Smooth muscle cell (in vitro differentiated cells): Measurements from ENCODE around the gene PPP1R3G. TPM values are rescaled to one million over a fixed set of nuclear protein-coding genes. Genes with fewer than 3 reads are reported as not detected.

Source experiments
- DNase-seq: peaks from one replicate; lab custom pipeline; 2025; ENCODE audit not compliant: unreplicated experiment; lab: John Stamatoyannopoulos, UW
- H2AFZ ChIP-seq: fragments of 200-600 bp; sonication (generic); 2 replicates; pipeline ENCODE4 v1.6.0; 2016; ENCODE audit warnings: antibody characterized with exemption, low read depth, mild to moderate bottlenecking
- H3F3A ChIP-seq: fragments of 200-600 bp; sonication (generic); 2 replicates; pipeline ENCODE4 v1.6.0; 2017; ENCODE audit warnings: antibody characterized with exemption, low read depth
- H3K27ac ChIP-seq: fragments of 200-600 bp; sonication (generic); 2 replicates; pipeline ENCODE4 v1.5.1; 2016; ENCODE audit warnings: low read depth, mild to moderate bottlenecking
- H3K27me3 ChIP-seq: fragments of 200-600 bp; sonication (generic); 2 replicates; pipeline ENCODE4 v1.6.1; 2016; ENCODE audit warnings: low read depth, mild to moderate bottlenecking
- H3K36me3 ChIP-seq: fragments of 200-600 bp; sonication (generic); 2 replicates; pipeline ENCODE4 v1.5.1; 2016; ENCODE audit warnings: low read depth
- H3K4me1 ChIP-seq: fragments of 200-600 bp; sonication (generic); 2 replicates; pipeline ENCODE4 v1.5.1; 2016; ENCODE audit warnings: low read depth
- H3K4me2 ChIP-seq: fragments of 200-600 bp; sonication (generic); 2 replicates; pipeline ENCODE4 v1.6.0; 2016; ENCODE audit warnings: mild to moderate bottlenecking
- H3K4me3 ChIP-seq: fragments of 200-600 bp; sonication (generic); 2 replicates; pipeline ENCODE4 v1.5.1; 2016; ENCODE audit warnings: mild to moderate bottlenecking
- H3K79me2 ChIP-seq: fragments of 200-600 bp; sonication (generic); 2 replicates; pipeline ENCODE4 v1.6.0; 2016; ENCODE audit warnings: low read depth, mild to moderate bottlenecking
- H3K9ac ChIP-seq: fragments of 200-600 bp; sonication (generic); 2 replicates; pipeline ENCODE4 v1.6.0; 2016; ENCODE audit warnings: low read depth
- H3K9me3 ChIP-seq: fragments of 200-600 bp; sonication (generic); replicated peaks from 2 replicates; pipeline ENCODE4 v1.5.1; 2016; ENCODE audit warnings: low read depth
- H4K20me1 ChIP-seq: fragments of 200-600 bp; sonication (generic); 2 replicates; pipeline ENCODE4 v1.6.0; 2016; ENCODE audit warnings: low read depth
- WGBS: methylation state at CpG from one replicate; pipeline ENCODE4 v1.1.7; 2016; ENCODE audit warnings: low lambda C conversion rate; 5-methylcytosine and 5-hydroxymethylcytosine counted together
- polyA plus RNA-seq: library from polyadenylated mRNA; unstranded; fragments of >200 nt; fragmentation: Nextera tagmentation; extraction: Ambion mirVana; gene quantifications from 2 replicates; pipeline ENCODE4 v1.2.1, GENCODE V29; 2016
- total RNA-seq: library from RNA; depleted of rRNA; stranded (reverse); fragments of >200 nt; gene quantifications from 2 replicates; pipeline ENCODE4 v1.2.3, GENCODE V29; 2014
- TF ChIP-seq, protein P1 (sequence below): fragments of 200-600 bp; sonication (generic); IDR thresholded peaks from 2 replicates; pipeline ENCODE4 v1.5.1; 2017; ENCODE audit warnings: borderline replicate concordance, mild to moderate bottlenecking, antibody characterized with exemption; ENCODE audit not compliant: insufficient read depth, poor library complexity, severe bottlenecking

Gene PPP1R3G
- total and polyA plus RNA-seq, 2 experiments from 2014 or later: 0.63 to 1.4 TPM

DNA sequence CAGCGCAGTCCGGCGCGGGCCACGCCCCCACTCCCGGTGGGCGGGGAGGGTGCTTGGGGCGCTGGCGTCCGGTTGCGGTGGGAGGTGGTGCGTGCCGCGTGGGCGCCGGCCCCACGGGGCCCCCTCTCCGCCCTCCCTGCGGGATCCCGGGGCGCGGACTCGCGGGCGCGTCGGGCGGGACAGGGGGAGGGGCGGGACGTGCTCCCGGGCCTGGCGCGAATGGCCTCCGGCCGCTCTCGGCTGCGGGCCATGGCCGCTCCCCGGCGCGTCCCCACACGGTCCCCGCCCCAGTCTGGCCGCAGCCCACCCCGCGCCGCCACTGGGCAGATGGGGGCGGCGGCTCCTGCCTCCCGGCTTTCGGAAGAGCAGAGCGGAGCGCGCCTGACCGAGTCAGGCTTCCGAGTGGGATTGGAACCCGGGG, 771 bp upstream of the PPP1R3G start:
- 4% methylated on average over 14 of the region's 57 CpGs for WGBS
- Histone ChIP-seq H3K4me3 (peak overlapping the region; percentile 66), H3K27ac (no peak overlapping the region), H4K20me1 (no peaks in the 10 kb centered on the region), H3K9me3 (no peaks in the 10 kb centered on the region), H3F3A (peaks cover 13% of the 10 kb centered on the region), H2AFZ (peak overlapping the region; percentile 88), H3K36me3 (no peaks in the 10 kb centered on the region), H3K9ac (no peak overlapping the region), H3K4me2 (peak overlapping the region; percentile 96), H3K27me3 (peaks cover 10% of the 10 kb centered on the region), H3K4me1 (peaks cover 9% of the 10 kb centered on the region), H3K79me2 (no peaks in the 10 kb centered on the region)
- TF ChIP-seq, protein P1, sequence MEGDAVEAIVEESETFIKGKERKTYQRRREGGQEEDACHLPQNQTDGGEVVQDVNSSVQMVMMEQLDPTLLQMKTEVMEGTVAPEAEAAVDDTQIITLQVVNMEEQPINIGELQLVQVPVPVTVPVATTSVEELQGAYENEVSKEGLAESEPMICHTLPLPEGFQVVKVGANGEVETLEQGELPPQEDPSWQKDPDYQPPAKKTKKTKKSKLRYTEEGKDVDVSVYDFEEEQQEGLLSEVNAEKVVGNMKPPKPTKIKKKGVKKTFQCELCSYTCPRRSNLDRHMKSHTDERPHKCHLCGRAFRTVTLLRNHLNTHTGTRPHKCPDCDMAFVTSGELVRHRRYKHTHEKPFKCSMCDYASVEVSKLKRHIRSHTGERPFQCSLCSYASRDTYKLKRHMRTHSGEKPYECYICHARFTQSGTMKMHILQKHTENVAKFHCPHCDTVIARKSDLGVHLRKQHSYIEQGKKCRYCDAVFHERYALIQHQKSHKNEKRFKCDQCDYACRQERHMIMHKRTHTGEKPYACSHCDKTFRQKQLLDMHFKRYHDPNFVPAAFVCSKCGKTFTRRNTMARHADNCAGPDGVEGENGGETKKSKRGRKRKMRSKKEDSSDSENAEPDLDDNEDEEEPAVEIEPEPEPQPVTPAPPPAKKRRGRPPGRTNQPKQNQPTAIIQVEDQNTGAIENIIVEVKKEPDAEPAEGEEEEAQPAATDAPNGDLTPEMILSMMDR: no peak
- DNase-seq: no peak

DNA sequence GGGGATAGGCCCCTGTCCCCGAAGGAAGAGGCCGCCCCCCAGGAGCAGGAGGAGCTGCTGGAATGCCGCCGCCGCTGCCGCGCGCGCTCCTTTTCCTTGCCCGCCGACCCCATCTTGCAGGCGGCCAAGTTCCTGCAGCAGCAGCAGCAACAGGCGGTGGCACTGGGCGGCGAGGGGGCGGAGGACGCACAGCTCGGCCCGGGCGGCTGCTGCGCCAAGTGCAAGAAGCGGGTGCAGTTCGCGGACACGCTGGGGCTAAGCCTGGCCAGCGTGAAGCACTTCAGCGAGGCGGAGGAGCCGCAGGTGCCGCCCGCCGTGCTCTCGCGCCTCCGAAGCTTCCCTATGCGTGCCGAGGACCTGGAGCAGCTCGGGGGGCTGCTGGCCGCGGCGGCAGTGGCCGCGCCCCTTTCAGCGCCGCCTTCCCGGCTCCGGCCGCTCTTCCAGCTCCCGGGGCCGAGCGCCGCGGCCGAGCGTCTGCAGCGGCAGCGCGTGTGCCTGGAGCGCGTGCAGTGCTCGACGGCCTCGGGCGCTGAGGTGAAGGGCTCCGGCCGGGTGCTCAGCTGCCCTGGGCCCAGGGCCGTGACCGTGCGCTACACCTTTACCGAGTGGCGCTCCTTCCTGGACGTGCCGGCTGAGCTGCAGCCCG, 630 bp downstream of the PPP1R3G start:
- peak overlapping the region; percentile 88 for H2AFZ ChIP-seq
- H3K4me2 ChIP-seq: peak overlapping the region; percentile 96
- H3F3A ChIP-seq: peaks cover 13% of the 10 kb centered on the region
- no peaks in the 10 kb centered on the region for H3K79me2 ChIP-seq
- peak; percentile 51 for DNase-seq
- H3K4me3 ChIP-seq: peak overlapping the region; percentile 66
- no peak overlapping the region for H3K9ac ChIP-seq
- TF ChIP-seq, protein P1: no peak
- H4K20me1 ChIP-seq: no peaks in the 10 kb centered on the region
- H3K27ac ChIP-seq: no peak overlapping the region
- H3K9me3 ChIP-seq: no peaks in the 10 kb centered on the region
- H3K4me1 ChIP-seq: peaks cover 9% of the 10 kb centered on the region
- 2% methylated on average over 61 of the region's 74 CpGs for WGBS
- H3K27me3 ChIP-seq: peaks cover 10% of the 10 kb centered on the region
- no peaks in the 10 kb centered on the region for H3K36me3 ChIP-seq

DNA sequence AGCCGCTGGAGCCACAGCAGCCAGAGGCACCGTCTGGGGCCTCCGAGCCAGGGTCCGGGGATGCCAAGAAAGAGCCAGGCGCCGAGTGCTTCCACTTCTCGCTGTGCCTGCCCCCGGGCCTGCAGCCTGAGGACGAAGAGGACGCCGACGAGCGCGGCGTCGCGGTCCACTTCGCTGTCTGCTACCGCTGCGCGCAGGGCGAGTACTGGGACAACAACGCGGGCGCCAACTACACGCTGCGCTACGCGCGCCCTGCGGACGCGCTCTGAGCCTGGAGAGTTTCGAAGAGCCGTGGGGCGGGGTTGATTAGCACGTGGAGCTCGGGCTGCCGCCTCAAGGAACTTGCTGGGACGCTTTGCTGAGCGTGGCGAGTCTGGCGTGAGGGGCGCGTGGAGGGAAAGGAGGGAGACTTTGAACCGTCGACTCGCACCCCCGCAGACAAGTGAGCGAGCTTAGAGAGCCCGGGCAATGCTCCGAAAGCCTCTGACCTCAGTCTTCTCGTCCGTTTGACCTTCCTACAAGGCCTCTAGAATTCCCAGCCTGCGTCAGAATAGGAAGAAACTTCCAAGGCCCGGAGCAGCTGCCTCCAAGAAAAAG, 1.3 kb downstream of the PPP1R3G start:
- Histone ChIP-seq H3K9ac (no peak overlapping the region), H3K9me3 (no peaks in the 10 kb centered on the region), H3K36me3 (no peaks in the 10 kb centered on the region), H4K20me1 (no peaks in the 10 kb centered on the region), H3K27ac (no peak overlapping the region), H3K79me2 (no peaks in the 10 kb centered on the region), H3K4me1 (peaks cover 9% of the 10 kb centered on the region), H3K4me3 (peak overlapping the region; percentile 66), H3K4me2 (peak overlapping the region; percentile 96), H2AFZ (peak overlapping the region; percentile 88), H3K27me3 (peaks cover 10% of the 10 kb centered on the region), H3F3A (peaks cover 13% of the 10 kb centered on the region)
- 35% methylated on average over 54 of the region's 56 CpGs for WGBS
- TF ChIP-seq, protein P1: no peak
- DNase-seq: no peak
